ENCODE data around the gene NUDT4. TPM values are rescaled to one million over a fixed set of nuclear protein-coding genes. Genes with fewer than 3 reads are reported as not detected.
"Not testable (repeated sequence)": the region's sequence is repeated elsewhere in the genome, so short reads cannot be mapped to it uniquely, and the experiment has no call there.

Gene NUDT4
- total RNA-seq, 4 donors from 2014 or later, result 41.5 to 68.5 (median 52.8) TPM

- Histone ChIP-seq H3K27ac (no peak overlapping the region), H3K36me3 (no peaks in the 10 kb centered on the region), H3K4me3 (no peak overlapping the region), H3K4me1 (peaks cover 0 to 16% (median 0%) of the 10 kb centered on the region in 4 donors), H3K27me3 (no peaks in the 10 kb centered on the region), H3K9me3 (no peaks in the 10 kb centered on the region)
- no peak for TF ChIP-seq CTCF (IDR thresholded peaks at IDR 0.05)
- no peak for TF ChIP-seq POLR2A (IDR thresholded peaks at IDR 0.05)
- DNase-seq, result no peak
These were observed 10.1 kb downstream of the NUDT4 start for GRCh38 chr12:93387780-93388179.

- no peak for DNase-seq
- no peaks in the 10 kb centered on the region for H3K9me3 ChIP-seq
- peak overlapping the region in 1 of 4 donors; percentile 2 for H3K27ac ChIP-seq
- H3K4me1 ChIP-seq, result peaks cover 0 to under 1% (median 0%) of the 10 kb centered on the region in 4 donors
- peaks cover 0 to 7% (median 0%) of the 10 kb centered on the region in 3 donors for H3K36me3 ChIP-seq
- no peak overlapping the region for H3K4me3 ChIP-seq
- TF ChIP-seq POLR2A (IDR thresholded peaks at IDR 0.05) (no peak), CTCF (IDR thresholded peaks at IDR 0.05) (no peak)
- no peaks in the 10 kb centered on the region for H3K27me3 ChIP-seq
These were observed 12.3 kb downstream of the NUDT4 start for GRCh38 chr12:93390031-93390430.

GRCh38 chr12:93390549-93391297 is 13.0 kb downstream of the NUDT4 start:
- Histone ChIP-seq H3K36me3 (peaks cover 0 to 14% (median 0%) of the 10 kb centered on the region in 3 donors), H3K27me3 (no peaks in the 10 kb centered on the region), H3K27ac (peak overlapping the region in 2 of 4 donors; percentile 15 to 16), H3K4me1 (no peaks in the 10 kb centered on the region), H3K4me3 (no peak overlapping the region), H3K9me3 (no peaks in the 10 kb centered on the region)
- no peak for DNase-seq
- no peak for TF ChIP-seq CTCF (IDR thresholded peaks at IDR 0.05)
- TF ChIP-seq POLR2A (IDR thresholded peaks at IDR 0.05), result no peak

GRCh38 chr12:93393425-93393824 is 15.7 kb downstream of the NUDT4 start:
- no peaks in the 10 kb centered on the region for H3K9me3 ChIP-seq
- no peak overlapping the region for H3K4me3 ChIP-seq
- no peak for DNase-seq
- H3K4me1 ChIP-seq, result no peaks in the 10 kb centered on the region
- H3K36me3 ChIP-seq, result peaks cover 0 to 35% (median 0%) of the 10 kb centered on the region in 3 donors
- no peak overlapping the region for H3K27ac ChIP-seq
- no peaks in the 10 kb centered on the region for H3K27me3 ChIP-seq
- TF ChIP-seq CTCF (IDR thresholded peaks at IDR 0.05) (no peak), POLR2A (IDR thresholded peaks at IDR 0.05) (no peak)

- Histone ChIP-seq H3K4me3 (no peak overlapping the region), H3K27ac (no peak overlapping the region), H3K4me1 (no peaks in the 10 kb centered on the region), H3K27me3 (no peaks in the 10 kb centered on the region), H3K36me3 (peaks cover 0 to 50% (median 0%) of the 10 kb centered on the region in 3 donors), H3K9me3 (no peaks in the 10 kb centered on the region)
- TF ChIP-seq POLR2A (IDR thresholded peaks at IDR 0.05) (no peak), CTCF (IDR thresholded peaks at IDR 0.05) (no peak)
- DNase-seq, result no peak
These were observed 19.7 kb downstream of the NUDT4 start for GRCh38 chr12:93397412-93397811.

GRCh38 chr12:93399183-93399863 is 21.6 kb downstream of the NUDT4 start:
- H3K4me1 ChIP-seq, H3K9me3 ChIP-seq, DNase-seq, H3K27me3 ChIP-seq, H3K27ac ChIP-seq, H3K4me3 ChIP-seq: not testable (repeated sequence)
- H3K36me3 ChIP-seq, result peaks cover 0 to 55% (median 0%) of the 10 kb centered on the region in 3 donors

Measured in Peyer's patch (tissue), 4 donors.